Loucy (cell line): Measurements from ENCODE around the gene LUZP2.

ENCODE experiments used
- H2AFZ ChIP-seq: fragments of 200-600 bp; sonication (generic); 2 replicates; pipeline ENCODE4 v1.6.0; 2016; ENCODE audit warnings: antibody characterized with exemption, mild to moderate bottlenecking, low read length, moderate library complexity
- H3F3A ChIP-seq: fragments of 200-600 bp; 2 replicates; pipeline ENCODE4 v1.6.0; 2016; ENCODE audit warnings: antibody characterized with exemption, low read depth, mild to moderate bottlenecking
- H3K27me3 ChIP-seq: fragments of 200-600 bp; sonication (generic); 2 replicates; pipeline ENCODE4 v1.6.1; 2014; ENCODE audit warnings: low read length, mild to moderate bottlenecking; ENCODE audit not compliant: insufficient read depth, poor library complexity, severe bottlenecking
- H3K36me3 ChIP-seq: fragments of 200-600 bp; sonication (generic); 2 replicates; pipeline ENCODE4 v1.6.1; 2016; ENCODE audit warnings: low read length; ENCODE audit not compliant: insufficient read depth
- H3K4me1 ChIP-seq: fragments of 200-600 bp; sonication (generic); 2 replicates; pipeline ENCODE4 v1.5.1; 2014; ENCODE audit warnings: low read length, mild to moderate bottlenecking; ENCODE audit not compliant: insufficient read depth, poor library complexity, severe bottlenecking
- H3K4me2 ChIP-seq: fragments of 200-600 bp; sonication (generic); 2 replicates; pipeline ENCODE4 v1.6.0; 2014; ENCODE audit warnings: antibody characterized with exemption, low read length, low read depth, mild to moderate bottlenecking; ENCODE audit not compliant: poor library complexity, severe bottlenecking
- H3K4me3 ChIP-seq: fragments of 200-600 bp; sonication (generic); 2 replicates; pipeline ENCODE4 v1.5.1; 2014; ENCODE audit warnings: low read length, mild to moderate bottlenecking, mixed read lengths; ENCODE audit not compliant: poor library complexity, severe bottlenecking
- H3K79me2 ChIP-seq: fragments of 200-600 bp; sonication (generic); 2 replicates; pipeline ENCODE4 v1.6.1; 2014; ENCODE audit warnings: low read length; ENCODE audit not compliant: insufficient read depth
- H3K9ac ChIP-seq: fragments of 200-600 bp; sonication (generic); 2 replicates; pipeline ENCODE4 v1.6.0; 2014; ENCODE audit warnings: mild to moderate bottlenecking, low read depth, low read length, moderate library complexity; ENCODE audit not compliant: poor library complexity, severe bottlenecking
- H3K9me2 ChIP-seq: fragments of 200-600 bp; sonication (generic); replicated peaks from 2 replicates; pipeline ENCODE4 v1.6.1; 2016; ENCODE audit warnings: low read depth, low read length, mixed read lengths
- H3K9me3 ChIP-seq: fragments of 200-600 bp; sonication (generic); 2 replicates; pipeline ENCODE4 v1.6.1; 2014; ENCODE audit warnings: mild to moderate bottlenecking, antibody characterized with exemption, low read length, low read depth; ENCODE audit not compliant: insufficient read depth
- H4K20me1 ChIP-seq: fragments of 200-600 bp; sonication (generic); 2 replicates; pipeline ENCODE4 v1.6.0; 2014; ENCODE audit warnings: antibody characterized with exemption, low read length, mild to moderate bottlenecking; ENCODE audit not compliant: insufficient read depth, poor library complexity, severe bottlenecking
- CTCF ChIP-seq: fragments of 200-600 bp; sonication (generic); conservative IDR thresholded peaks from 2 replicates; pipeline ENCODE4 v1.5.1; 2014; ENCODE audit warnings: mild to moderate bottlenecking, antibody characterized with exemption, low read length
- EZH2phosphoT487 ChIP-seq: fragments of 200-600 bp; IDR thresholded peaks from 2 replicates; pipeline ENCODE4 v1.6.1; 2018; ENCODE audit warnings: antibody characterized with exemption, mild to moderate bottlenecking, moderate library complexity, borderline replicate concordance

LUZP2 gene

GRCh38 chr11:24748261-24748660, 251.4 kb downstream of the LUZP2 start:
- TF ChIP-seq EZH2phosphoT487 (no peak), CTCF (no peak)
- Histone ChIP-seq H3K4me2 (no peak overlapping the region), H3K9ac (no peak overlapping the region)

GRCh38 chr11:24754406-24754805, 257.6 kb downstream of the LUZP2 start:
- Histone ChIP-seq H3F3A (no peaks in the 10 kb centered on the region), H3K9me3 (no peaks in the 10 kb centered on the region), H3K9ac (no peak overlapping the region), H3K9me2 (no peaks in the 10 kb centered on the region), H2AFZ (no peak overlapping the region), H3K4me3 (no peak overlapping the region), H3K27me3 (no peaks in the 10 kb centered on the region), H3K36me3 (no peaks in the 10 kb centered on the region), H3K79me2 (no peaks in the 10 kb centered on the region), H3K4me1 (no peaks in the 10 kb centered on the region), H4K20me1 (no peaks in the 10 kb centered on the region), H3K4me2 (no peak overlapping the region)
- TF ChIP-seq EZH2phosphoT487: no peak

More at GRCh38 chr11:24748261-24748660, 251.4 kb downstream of the LUZP2 start:
- no peaks in the 10 kb centered on the region for H3F3A ChIP-seq
- H3K4me3 ChIP-seq: no peak overlapping the region
- H3K9me2 ChIP-seq: no peaks in the 10 kb centered on the region
- H3K27me3 ChIP-seq: no peaks in the 10 kb centered on the region
- no peaks in the 10 kb centered on the region for H4K20me1 ChIP-seq
- peaks cover 7% of the 10 kb centered on the region for H3K4me1 ChIP-seq
- no peaks in the 10 kb centered on the region for H3K79me2 ChIP-seq
- H2AFZ ChIP-seq: peak overlapping the region; percentile 80
- no peaks in the 10 kb centered on the region for H3K36me3 ChIP-seq
- no peaks in the 10 kb centered on the region for H3K9me3 ChIP-seq

GRCh38 chr11:24755260-24755839, 258.5 kb downstream of the LUZP2 start:
- Histone ChIP-seq H3K27me3 (no peaks in the 10 kb centered on the region), H3K9me3 (no peaks in the 10 kb centered on the region), H3K4me2 (no peak overlapping the region), H3K9ac (no peak overlapping the region), H3K4me1 (no peaks in the 10 kb centered on the region), H3K4me3 (no peak overlapping the region), H3K9me2 (no peaks in the 10 kb centered on the region), H3F3A (no peaks in the 10 kb centered on the region), H3K79me2 (no peaks in the 10 kb centered on the region), H4K20me1 (no peaks in the 10 kb centered on the region), H2AFZ (no peak overlapping the region), H3K36me3 (no peaks in the 10 kb centered on the region)
- no peak for TF ChIP-seq CTCF
- no peak for TF ChIP-seq EZH2phosphoT487

- no peaks in the 10 kb centered on the region for H3K4me1 ChIP-seq
- no peaks in the 10 kb centered on the region for H3K9me2 ChIP-seq
- no peak for TF ChIP-seq CTCF
- TF ChIP-seq EZH2phosphoT487: no peak
- H3F3A ChIP-seq: no peaks in the 10 kb centered on the region
- no peaks in the 10 kb centered on the region for H3K27me3 ChIP-seq
- H3K36me3 ChIP-seq: no peaks in the 10 kb centered on the region
- H3K9ac ChIP-seq: no peak overlapping the region
- no peak overlapping the region for H3K4me3 ChIP-seq
- no peaks in the 10 kb centered on the region for H3K79me2 ChIP-seq
- H3K4me2 ChIP-seq: no peak overlapping the region
- H2AFZ ChIP-seq: no peak overlapping the region
- no peaks in the 10 kb centered on the region for H3K9me3 ChIP-seq
- H4K20me1 ChIP-seq: no peaks in the 10 kb centered on the region
Measured at GRCh38 chr11:24759742-24760141, 262.9 kb downstream of the LUZP2 start.
